Fibroblast of lung (primary cell): Measurements from ENCODE around the gene FGR. TPM values are rescaled to one million over a fixed set of nuclear protein-coding genes. Genes with fewer than 3 reads are reported as not detected.
A peak's percentile ranks its signal among the peaks of the same experiment; 100 is the strongest.

Source experiments
- DNase-seq, 2 donors: peaks; one replicate each; pipeline versions ENCODE4 v3.0.0 to v3.0.0-alpha.2; 2010; ENCODE audit warnings: low read depth in 2 of 2
- H2AFZ ChIP-seq: 2 replicates; pipeline ENCODE4 v1.5.1; 2012; ENCODE audit warnings: low read length, control low read depth, inconsistent platforms
- H3K27ac ChIP-seq: 2 replicates; pipeline ENCODE4 v1.5.1; 2011; ENCODE audit warnings: low read length, control low read depth; ENCODE audit not compliant: insufficient read depth
- H3K27me3 ChIP-seq: 2 replicates; pipeline ENCODE4 v1.5.1; 2011; ENCODE audit warnings: mild to moderate bottlenecking, low read length; ENCODE audit not compliant: control insufficient read depth, insufficient read depth
- H3K36me3 ChIP-seq: 2 replicates; pipeline ENCODE4 v1.5.1; 2011; ENCODE audit warnings: low read length; ENCODE audit not compliant: control insufficient read depth, insufficient read depth
- H3K4me1 ChIP-seq: 2 replicates; pipeline ENCODE4 v1.5.1; 2011; ENCODE audit warnings: low read length; ENCODE audit not compliant: control insufficient read depth, insufficient read depth; ENCODE audit errors: extremely low read depth
- H3K4me2 ChIP-seq: 2 replicates; pipeline ENCODE4 v1.5.1; 2011; ENCODE audit warnings: low read length, control low read depth; ENCODE audit not compliant: insufficient read depth; ENCODE audit errors: extremely low read depth
- H3K4me3 ChIP-seq, 4 experiments: fragments of 200-600 bp in 1 of 4; sonication (generic) in 1 of 4; replicated peaks in 1 of 4; 2 replicates each; pipeline ENCODE4 v1.5.1; 2011 to 2016; ENCODE audit warnings: low read length in 4 of 4, low read depth in 3 of 4, mild to moderate bottlenecking in 3 of 4, control low read depth in 2 of 4, inconsistent platforms in 1 of 4, mixed read lengths in 1 of 4; ENCODE audit not compliant: insufficient read depth in 1 of 4; ENCODE audit errors: control extremely low read depth in 1 of 4
- H3K79me2 ChIP-seq: 2 replicates; pipeline ENCODE4 v1.5.1; 2012; ENCODE audit warnings: mild to moderate bottlenecking, low read length, inconsistent platforms; ENCODE audit not compliant: control insufficient read depth, insufficient read depth
- H3K9ac ChIP-seq: 2 replicates; pipeline ENCODE4 v1.5.1; 2011; ENCODE audit warnings: mild to moderate bottlenecking, low read length, control low read depth; ENCODE audit not compliant: insufficient read depth
- H3K9me3 ChIP-seq: 2 replicates; pipeline ENCODE4 v1.5.1; 2012; ENCODE audit warnings: low read depth, low read length; ENCODE audit not compliant: control insufficient read depth, insufficient read depth
- H4K20me1 ChIP-seq: 2 replicates; pipeline ENCODE4 v1.5.1; 2011; ENCODE audit warnings: low read length; ENCODE audit not compliant: control insufficient read depth, insufficient read depth; ENCODE audit errors: extremely low read depth
- EZH2 ChIP-seq: IDR thresholded peaks from 2 replicates; pipeline ENCODE4 v1.5.1; 2012; ENCODE audit warnings: low read length, control low read depth, mild to moderate bottlenecking; ENCODE audit errors: missing control alignments
- polyA plus RNA-seq, 2 donors: library from polyadenylated mRNA; depleted of rRNA in 1 of 2; stranded (reverse) in 1 of 2; unstranded in 1 of 2; fragments of >200 nt; gene quantifications; 2 replicates each; pipeline ENCODE4 v1.2.1, GENCODE V29; 2011 to 2012; ENCODE audit warnings: missing spikeins in 1 of 2
- total RNA-seq: library from RNA; depleted of rRNA; stranded (reverse); fragments of >200 nt; gene quantifications from 2 replicates; pipeline ENCODE4 v1.2.1, GENCODE V29; 2014
- TF ChIP-seq, protein P1 (sequence below), 2 donors: IDR thresholded peaks in 1 of 2; conservative IDR thresholded peaks in 1 of 2; 1 replicate in 1 of 2; 2 replicates in 1 of 2; pipeline ENCODE4 v1.5.1; 2011 to 2012; ENCODE audit warnings: low read length in 2 of 2, control low read depth in 1 of 2, inconsistent platforms in 1 of 2, low read depth in 1 of 2, mild to moderate bottlenecking in 1 of 2

FGR gene
- total and polyA plus RNA-seq, 2 donors (not counting 1 experiment from before 2014, with no cell fraction given) = not detected

DNA sequence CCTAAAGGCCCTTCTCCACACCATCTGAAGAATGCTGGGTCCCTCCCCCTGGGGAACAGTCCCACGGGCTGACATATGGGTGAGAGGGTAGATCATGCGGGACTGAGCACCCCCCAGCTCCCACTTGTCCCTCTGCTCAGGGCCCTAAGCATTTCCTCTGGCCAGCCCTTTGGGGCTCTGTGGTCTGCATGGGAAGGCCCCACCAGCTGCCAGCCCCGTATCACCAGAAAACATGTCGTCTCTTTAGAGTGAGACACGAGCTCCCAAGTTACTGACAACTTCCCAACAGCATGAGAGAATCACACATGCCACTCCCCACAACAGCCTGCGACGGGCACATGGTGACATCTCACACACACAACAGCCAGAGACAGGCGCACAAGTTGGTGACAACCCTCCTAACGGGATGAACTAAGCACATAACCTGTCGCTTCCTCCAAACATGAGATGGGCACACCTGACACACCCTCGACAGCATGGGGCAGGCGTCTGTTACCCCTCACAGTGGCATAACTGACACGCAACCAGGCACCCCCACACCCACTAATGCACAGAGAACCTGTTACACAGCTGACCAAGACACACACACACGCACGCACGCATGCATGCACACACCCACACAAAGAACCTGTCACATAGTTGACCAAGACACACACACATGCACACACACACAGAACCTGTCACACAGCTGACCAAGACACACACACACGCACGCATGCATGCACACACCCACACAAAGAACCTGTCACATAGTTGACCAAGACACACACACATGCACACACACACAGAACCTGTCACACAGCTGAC is 72.2 kb downstream of the FGR start:
- Histone ChIP-seq H4K20me1 (no peaks in the 10 kb centered on the region), H3K9me3 (no peaks in the 10 kb centered on the region), H2AFZ (no peak overlapping the region), H3K27me3 (no peaks in the 10 kb centered on the region), H3K9ac (no peak overlapping the region), H3K27ac (no peak overlapping the region), H3K4me3 (peak overlapping the region in 1 of 4 experiments; percentile 25), H3K4me1 (peaks cover 72% of the 10 kb centered on the region), H3K79me2 (peaks cover 42% of the 10 kb centered on the region), H3K36me3 (no peaks in the 10 kb centered on the region), H3K4me2 (peak overlapping the region; percentile 71)
- DNase-seq = no peak
- TF ChIP-seq EZH2 = no peak
- TF ChIP-seq, protein P1, sequence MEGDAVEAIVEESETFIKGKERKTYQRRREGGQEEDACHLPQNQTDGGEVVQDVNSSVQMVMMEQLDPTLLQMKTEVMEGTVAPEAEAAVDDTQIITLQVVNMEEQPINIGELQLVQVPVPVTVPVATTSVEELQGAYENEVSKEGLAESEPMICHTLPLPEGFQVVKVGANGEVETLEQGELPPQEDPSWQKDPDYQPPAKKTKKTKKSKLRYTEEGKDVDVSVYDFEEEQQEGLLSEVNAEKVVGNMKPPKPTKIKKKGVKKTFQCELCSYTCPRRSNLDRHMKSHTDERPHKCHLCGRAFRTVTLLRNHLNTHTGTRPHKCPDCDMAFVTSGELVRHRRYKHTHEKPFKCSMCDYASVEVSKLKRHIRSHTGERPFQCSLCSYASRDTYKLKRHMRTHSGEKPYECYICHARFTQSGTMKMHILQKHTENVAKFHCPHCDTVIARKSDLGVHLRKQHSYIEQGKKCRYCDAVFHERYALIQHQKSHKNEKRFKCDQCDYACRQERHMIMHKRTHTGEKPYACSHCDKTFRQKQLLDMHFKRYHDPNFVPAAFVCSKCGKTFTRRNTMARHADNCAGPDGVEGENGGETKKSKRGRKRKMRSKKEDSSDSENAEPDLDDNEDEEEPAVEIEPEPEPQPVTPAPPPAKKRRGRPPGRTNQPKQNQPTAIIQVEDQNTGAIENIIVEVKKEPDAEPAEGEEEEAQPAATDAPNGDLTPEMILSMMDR (conservative IDR thresholded peaks at IDR 0.05 in 1 of 2, IDR thresholded peaks at IDR 0.05 in 1 of 2; ENCODE audit: low read depth in 1 of 2, low read length in 2 of 2) = no peak

Other genes starting within 250 kb of the FGR start
- 0.17 and 0.26 TPM in 2 replicates for gene GPR3, start 242.6 kb downstream of the FGR start, total RNA-seq
- gene GPR3, start 242.6 kb downstream of the FGR start, polyA plus RNA-seq = 0.82 and 2.1 TPM in 2 replicates
- 16.7 and 26.3 TPM in 2 replicates for gene WASF2, start 145.0 kb downstream of the FGR start, total RNA-seq
- gene WASF2, start 145.0 kb downstream of the FGR start, polyA plus RNA-seq = 55.5 and 66.9 TPM in 2 replicates
- gene AHDC1, start 31.0 kb downstream of the FGR start, total RNA-seq = 5.1 and 6.9 TPM in 2 replicates
- 3.1 and 4.2 TPM in 2 replicates for gene AHDC1, start 31.0 kb downstream of the FGR start, polyA plus RNA-seq
- gene IFI6, start 37.0 kb upstream of the FGR start, total RNA-seq = 64.7 and 68.4 TPM in 2 replicates
- 14.9 and 43.7 TPM in 2 replicates for gene IFI6, start 37.0 kb upstream of the FGR start, polyA plus RNA-seq
- gene FAM76A, start 90.8 kb upstream of the FGR start, total RNA-seq = 13.1 and 17.5 TPM in 2 replicates
- gene FAM76A, start 90.8 kb upstream of the FGR start, polyA plus RNA-seq = 9.2 and 13.5 TPM in 2 replicates
- 60.8 and 62.1 TPM in 2 replicates for gene STX12, start 138.0 kb upstream of the FGR start, total RNA-seq
- gene STX12, start 138.0 kb upstream of the FGR start, polyA plus RNA-seq = 36.0 and 76.7 TPM in 2 replicates
- 48.9 and 50.6 TPM in 2 replicates for gene PPP1R8, start 195.6 kb upstream of the FGR start, total RNA-seq
- gene PPP1R8, start 195.6 kb upstream of the FGR start, polyA plus RNA-seq = 42.2 and 49.8 TPM in 2 replicates
- gene THEMIS2, start 237.4 kb upstream of the FGR start, total RNA-seq = 12.3 and 43.6 TPM in 2 replicates
- 4.0 and 6.0 TPM in 2 replicates for gene THEMIS2, start 237.4 kb upstream of the FGR start, polyA plus RNA-seq